ENCODE data around the gene ZFP42.

Gene ZFP42

DNA sequence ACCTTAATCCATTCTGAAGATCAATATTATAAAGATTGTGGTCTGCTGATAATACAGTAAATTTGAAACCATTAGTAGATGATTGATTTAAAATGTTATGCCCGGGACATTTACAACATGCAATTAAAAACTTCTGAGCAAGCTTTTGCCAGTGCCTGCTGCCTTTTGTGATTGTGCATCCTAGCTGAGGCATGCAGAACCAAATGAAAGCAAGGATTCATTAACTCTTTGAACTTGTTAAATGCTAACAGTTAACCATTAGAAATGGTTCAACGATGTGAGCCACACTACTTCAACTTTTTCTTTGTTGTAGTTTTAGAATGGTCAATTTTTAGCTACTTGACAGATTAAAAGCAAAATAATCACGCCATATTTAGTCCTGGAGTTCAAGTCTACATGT is 51.1 kb downstream of the ZFP42 start:
- intact Hi-C loops (cut with DNase I; ENCODE audit: low total_unique reads): no loop called here
- DNase-seq: no peak
- TF ChIP-seq CTCF (IDR thresholded peaks at IDR 0.05): no peak

DNA sequence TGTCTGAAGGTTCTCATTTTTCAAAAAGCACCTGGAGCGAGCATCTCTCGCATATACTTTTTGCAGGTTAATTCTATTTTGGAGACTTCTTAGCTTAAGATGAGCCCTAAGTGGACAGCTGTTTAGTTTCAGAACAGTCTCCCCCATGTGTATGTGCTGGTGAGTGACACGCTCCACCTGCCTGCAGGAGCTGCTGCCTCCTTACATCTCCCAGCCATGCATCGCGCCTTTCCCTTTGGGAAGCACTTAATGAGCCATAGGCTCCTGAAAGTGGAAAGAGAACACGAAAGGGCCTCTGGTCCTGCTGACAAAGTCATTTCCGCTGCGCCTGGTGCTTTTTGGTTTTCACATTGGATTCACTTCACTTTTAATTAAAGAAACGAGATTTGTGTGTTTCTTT is 57.7 kb downstream of the ZFP42 start:
- no peak overlapping the region for H3K4me3 ChIP-seq

More for the DNA sequence above, 51.1 kb downstream of the ZFP42 start:
- Histone ChIP-seq H3K4me1 (no peaks in the 10 kb centered on the region), H3K9me3 (no peaks in the 10 kb centered on the region), H3K27me3 (no peaks in the 10 kb centered on the region), H3K4me3 (no peak overlapping the region), H3K36me3 (no peaks in the 10 kb centered on the region), H3K27ac (no peak overlapping the region)

More for the DNA sequence above, 57.7 kb downstream of the ZFP42 start:
- TF ChIP-seq CTCF (IDR thresholded peaks at IDR 0.05): no peak
- Histone ChIP-seq H3K36me3 (no peaks in the 10 kb centered on the region), H3K9me3 (no peaks in the 10 kb centered on the region), H3K27me3 (no peaks in the 10 kb centered on the region), H3K4me1 (no peaks in the 10 kb centered on the region), H3K27ac (no peak overlapping the region)
- intact Hi-C loops (cut with DNase I; ENCODE audit: low total_unique reads): no loop called here
- DNase-seq: no peak

Data from tibial artery (tissue), 4 donors.